CD4-positive, alpha-beta T cell (primary cell): ENCODE results near the gene NGRN. TPM values are rescaled to one million over a fixed set of nuclear protein-coding genes. Genes with fewer than 3 reads are reported as not detected.
A peak's percentile ranks its signal among the peaks of the same experiment; 100 is the strongest.

Source experiments
- ATAC-seq: fragments of 200-7000 bp; cut with Tn5 transposase; one replicate; pipeline ENCODE4 v1.10.0; 2022; ENCODE audit warnings: mild to moderate bottlenecking; ENCODE audit not compliant: poor library complexity
- CTCF ChIA-PET: fragments of 350-600 bp; sonication (Branson Sonifier 250); formaldehyde crosslinking; loops from one replicate; lab custom pipeline; 2021; ENCODE audit warnings: antibody characterized with exemption, inconsistent platforms; lab: Charles Lee
- POLR2A ChIA-PET: fragments of 350-600 bp; sonication (Branson Sonifier 250); formaldehyde crosslinking; loops from one replicate; lab custom pipeline; 2021; ENCODE audit warnings: antibody characterized with exemption, inconsistent platforms; lab: Charles Lee
- DNase-seq, 14 experiments: peaks; one replicate each; pipeline ENCODE4 v3.0.0-alpha.2; 2013 to 2020; ENCODE audit warnings: mixed read lengths in 2 of 14
- H3K27ac ChIP-seq, 2 donors: one replicate each; pipeline versions ENCODE4 v1.5.1 to v1.7.0; 2013; ENCODE audit warnings: low read length in 2 of 2, low read depth in 1 of 2, mild to moderate bottlenecking in 1 of 2
- H3K27me3 ChIP-seq, 2 experiments: 1 replicate in 1 of 2; 2 replicates in 1 of 2; pipeline versions ENCODE4 v1.6.1 to v1.7.0; 2013; ENCODE audit warnings: low read length in 2 of 2, control low read depth in 1 of 2, mild to moderate bottlenecking in 1 of 2, moderate library complexity in 1 of 2; ENCODE audit not compliant: insufficient read depth in 2 of 2, control insufficient read depth in 1 of 2
- H3K36me3 ChIP-seq: one replicate; pipeline ENCODE4 v1.6.1; 2013; ENCODE audit warnings: low read length, control low read depth; ENCODE audit not compliant: insufficient read depth
- H3K4me1 ChIP-seq: one replicate; pipeline ENCODE4 v1.6.1; 2013; ENCODE audit warnings: low read length, control low read depth; ENCODE audit not compliant: insufficient read depth
- H3K4me3 ChIP-seq: one replicate; pipeline ENCODE4 v1.5.1; 2013; ENCODE audit warnings: mild to moderate bottlenecking, low read length, moderate library complexity
- H3K9me3 ChIP-seq, 2 experiments: 1 replicate in 1 of 2; 2 replicates in 1 of 2; pipeline versions ENCODE4 v1.6.1 to v1.7.0; 2013; ENCODE audit warnings: low read length in 2 of 2, mild to moderate bottlenecking in 2 of 2, control low read depth in 1 of 2, moderate library complexity in 1 of 2; ENCODE audit not compliant: control insufficient read depth in 1 of 2, insufficient read depth in 1 of 2
- H3K27ac Mint-ChIP-seq: one replicate; pipeline ENCODE4 v1.8.0; 2020; ENCODE audit warnings: mixed read lengths
- H3K27me3 Mint-ChIP-seq: one replicate; pipeline ENCODE4 v1.8.0; 2021; ENCODE audit warnings: mixed read lengths
- H3K36me3 Mint-ChIP-seq: one replicate; pipeline ENCODE4 v1.8.0; 2021; ENCODE audit warnings: low read depth, mixed read lengths
- H3K4me1 Mint-ChIP-seq: one replicate; pipeline ENCODE4 v1.8.0; 2021; ENCODE audit warnings: low read depth, mixed read lengths
- H3K4me3 Mint-ChIP-seq: one replicate; pipeline ENCODE4 v1.8.0; 2020; ENCODE audit warnings: mild to moderate bottlenecking, mixed read lengths
- H3K9me3 Mint-ChIP-seq: one replicate; pipeline ENCODE4 v1.8.0; 2020; ENCODE audit warnings: mixed read lengths
- CTCF ChIP-seq: fragments of 200-600 bp; IDR thresholded peaks from one replicate; pipeline ENCODE4 v1.8.0; 2022; ENCODE audit warnings: antibody characterized with exemption, mild to moderate bottlenecking
- intact Hi-C, 2 experiments: fragments of 100-400 bp; cut with DNase I in 1 of 2; cut with micrococcal nuclease in 1 of 2; formaldehyde crosslinking; loops; one replicate each; pipeline versions ENCODE4 v1.15.1 to v1.9.0; 2023 to 2025; cut with DNase I, micrococcal nuclease
- total RNA-seq, 174 experiments: library from RNA in 2 of 174; stranded (reverse) in 2 of 174; gene quantifications; one replicate each; pipeline ENCODE4 v1.2.3 and lab custom pipeline; 2021 to 2026

NGRN gene
- total RNA-seq, 2 experiments from 2014 or later: 55.7 to 58.4 TPM

GRCh38 chr15:90306560-90306959 lies 41.1 kb downstream of the NGRN start:
- no peaks in the 10 kb centered on the region for H3K27me3 ChIP-seq
- CTCF ChIA-PET: interaction anchor here (5.2 kb wide), 1 partner anchor 13 kb away, joined by 22 read pairs; no protein-coding TSS in a partner anchor
- H3K36me3 Mint-ChIP-seq: no peaks in the 10 kb centered on the region

GRCh38 chr15:90307661-90308060 lies 42.2 kb downstream of the NGRN start:
- Mint-ChIP-seq H3K36me3 (no peaks in the 10 kb centered on the region), H3K4me3 (no peak overlapping the region), H3K27ac (no peak overlapping the region), H3K4me1 (peaks cover 15% of the 10 kb centered on the region), H3K9me3 (no peaks in the 10 kb centered on the region), H3K27me3 (no peaks in the 10 kb centered on the region)
- no peaks in the 10 kb centered on the region for H3K9me3 ChIP-seq
- POLR2A ChIA-PET: no interaction called here
- TF ChIP-seq CTCF: no peak
- CTCF ChIA-PET: interaction anchor here (1.1 to 5.2 kb wide), 2 partner anchors 13 to 15 kb away, joined by 4 to 22 read pairs; no protein-coding TSS in a partner anchor
- ATAC-seq (no peak), DNase-seq (no peak)
- H3K4me3 ChIP-seq: no peak overlapping the region
- H3K4me1 ChIP-seq: peaks cover 10% of the 10 kb centered on the region
- H3K27ac ChIP-seq: no peak overlapping the region
- H3K27me3 ChIP-seq: no peaks in the 10 kb centered on the region
- no peaks in the 10 kb centered on the region for H3K36me3 ChIP-seq
- intact Hi-C loops: no loop called here

More at GRCh38 chr15:90306560-90306959, 41.1 kb downstream of the NGRN start:
- DNase-seq (peak in 5 of 14 experiments; percentile 9 to 46 (median 41)), ATAC-seq (peak; percentile 62)
- H3K36me3 ChIP-seq: no peaks in the 10 kb centered on the region
- no peak for TF ChIP-seq CTCF
- Mint-ChIP-seq H3K4me3 (no peak overlapping the region), H3K4me1 (peaks cover 15% of the 10 kb centered on the region), H3K27ac (peak overlapping the region; percentile 63), H3K9me3 (no peaks in the 10 kb centered on the region), H3K27me3 (no peaks in the 10 kb centered on the region)
- peak overlapping the region in 1 of 2 donors; percentile 41 for H3K27ac ChIP-seq
- H3K4me1 ChIP-seq: peaks cover 10% of the 10 kb centered on the region
- H3K9me3 ChIP-seq: no peaks in the 10 kb centered on the region
- POLR2A ChIA-PET: interaction anchor here (0.9 to 1.0 kb wide), 2 partner anchors 13 to 299 kb away, joined by 3 read pairs; no protein-coding TSS in a partner anchor
- no peak overlapping the region for H3K4me3 ChIP-seq
- intact Hi-C loops: no loop called here

GRCh38 chr15:90309020-90309419 lies 43.5 kb downstream of the NGRN start:
- H3K36me3 ChIP-seq: no peaks in the 10 kb centered on the region
- Mint-ChIP-seq H3K4me3 (no peak overlapping the region), H3K27ac (no peak overlapping the region), H3K9me3 (no peaks in the 10 kb centered on the region), H3K27me3 (no peaks in the 10 kb centered on the region), H3K36me3 (no peaks in the 10 kb centered on the region), H3K4me1 (peaks cover 15% of the 10 kb centered on the region)
- POLR2A ChIA-PET: no interaction called here
- intact Hi-C loops: no loop called here
- H3K4me1 ChIP-seq: peaks cover 10% of the 10 kb centered on the region
- TF ChIP-seq CTCF: no peak
- no peaks in the 10 kb centered on the region for H3K27me3 ChIP-seq
- H3K9me3 ChIP-seq: no peaks in the 10 kb centered on the region
- CTCF ChIA-PET: no interaction called here
- no peak overlapping the region for H3K4me3 ChIP-seq
- no peak overlapping the region for H3K27ac ChIP-seq
- DNase-seq (no peak), ATAC-seq (no peak)
